ENCODE results near the gene BPI.

GRCh38 chr20:38255393-38255792, 48.6 kb upstream of the BPI start:
- TF ChIP-seq POLR2A (IDR thresholded peaks at IDR 0.05), result no peak
- TF ChIP-seq CTCF (IDR thresholded peaks at IDR 0.05), result no peak
